CD4-positive, alpha-beta T cell (primary cell): Measurements from ENCODE around the gene KCNH4. TPM values are rescaled to one million over a fixed set of nuclear protein-coding genes. Genes with fewer than 3 reads are reported as not detected.

Source experiments
- ATAC-seq: fragments of 200-7000 bp; cut with Tn5 transposase; one replicate; pipeline ENCODE4 v1.10.0; 2022; ENCODE audit warnings: mild to moderate bottlenecking; ENCODE audit not compliant: poor library complexity
- CTCF ChIA-PET: fragments of 350-600 bp; sonication (Branson Sonifier 250); formaldehyde crosslinking; loops from one replicate; lab custom pipeline; 2021; ENCODE audit warnings: antibody characterized with exemption, inconsistent platforms; lab: Charles Lee
- POLR2A ChIA-PET: fragments of 350-600 bp; sonication (Branson Sonifier 250); formaldehyde crosslinking; loops from one replicate; lab custom pipeline; 2021; ENCODE audit warnings: antibody characterized with exemption, inconsistent platforms; lab: Charles Lee
- DNase-seq, 14 experiments: peaks; one replicate each; pipeline ENCODE4 v3.0.0-alpha.2; 2013 to 2020; ENCODE audit warnings: mixed read lengths in 2 of 14
- H3K27ac ChIP-seq, 2 donors: one replicate each; pipeline versions ENCODE4 v1.5.1 to v1.7.0; 2013; ENCODE audit warnings: low read length in 2 of 2, low read depth in 1 of 2, mild to moderate bottlenecking in 1 of 2
- H3K27me3 ChIP-seq, 2 experiments: 1 replicate in 1 of 2; 2 replicates in 1 of 2; pipeline versions ENCODE4 v1.6.1 to v1.7.0; 2013; ENCODE audit warnings: low read length in 2 of 2, control low read depth in 1 of 2, mild to moderate bottlenecking in 1 of 2, moderate library complexity in 1 of 2; ENCODE audit not compliant: insufficient read depth in 2 of 2, control insufficient read depth in 1 of 2
- H3K36me3 ChIP-seq: one replicate; pipeline ENCODE4 v1.6.1; 2013; ENCODE audit warnings: low read length, control low read depth; ENCODE audit not compliant: insufficient read depth
- H3K4me1 ChIP-seq: one replicate; pipeline ENCODE4 v1.6.1; 2013; ENCODE audit warnings: low read length, control low read depth; ENCODE audit not compliant: insufficient read depth
- H3K4me3 ChIP-seq: one replicate; pipeline ENCODE4 v1.5.1; 2013; ENCODE audit warnings: mild to moderate bottlenecking, low read length, moderate library complexity
- H3K9me3 ChIP-seq, 2 experiments: 1 replicate in 1 of 2; 2 replicates in 1 of 2; pipeline versions ENCODE4 v1.6.1 to v1.7.0; 2013; ENCODE audit warnings: low read length in 2 of 2, mild to moderate bottlenecking in 2 of 2, control low read depth in 1 of 2, moderate library complexity in 1 of 2; ENCODE audit not compliant: control insufficient read depth in 1 of 2, insufficient read depth in 1 of 2
- H3K27ac Mint-ChIP-seq: one replicate; pipeline ENCODE4 v1.8.0; 2020; ENCODE audit warnings: mixed read lengths
- H3K27me3 Mint-ChIP-seq: one replicate; pipeline ENCODE4 v1.8.0; 2021; ENCODE audit warnings: mixed read lengths
- H3K36me3 Mint-ChIP-seq: one replicate; pipeline ENCODE4 v1.8.0; 2021; ENCODE audit warnings: low read depth, mixed read lengths
- H3K4me1 Mint-ChIP-seq: one replicate; pipeline ENCODE4 v1.8.0; 2021; ENCODE audit warnings: low read depth, mixed read lengths
- H3K4me3 Mint-ChIP-seq: one replicate; pipeline ENCODE4 v1.8.0; 2020; ENCODE audit warnings: mild to moderate bottlenecking, mixed read lengths
- H3K9me3 Mint-ChIP-seq: one replicate; pipeline ENCODE4 v1.8.0; 2020; ENCODE audit warnings: mixed read lengths
- CTCF ChIP-seq: fragments of 200-600 bp; IDR thresholded peaks from one replicate; pipeline ENCODE4 v1.8.0; 2022; ENCODE audit warnings: antibody characterized with exemption, mild to moderate bottlenecking
- intact Hi-C, 2 experiments: fragments of 100-400 bp; cut with DNase I in 1 of 2; cut with micrococcal nuclease in 1 of 2; formaldehyde crosslinking; loops; one replicate each; pipeline versions ENCODE4 v1.15.1 to v1.9.0; 2023 to 2025; cut with DNase I, micrococcal nuclease
- total RNA-seq, 174 experiments: library from RNA in 2 of 174; stranded (reverse) in 2 of 174; gene quantifications; one replicate each; pipeline ENCODE4 v1.2.3 and lab custom pipeline; 2021 to 2026

KCNH4 gene
- total RNA-seq, 2 experiments from 2014 or later = 0.17 to 0.25 TPM

GRCh38 chr17:42193216-42193968 is 12.4 kb upstream of the KCNH4 start:
- H3K36me3 Mint-ChIP-seq = peaks cover 6% of the 10 kb centered on the region
- CTCF ChIA-PET = interaction anchor here (0.8 to 2.5 kb wide), 4 partner anchors 9 to 119 kb away, joined by 3 to 12 read pairs (median 8); partner anchors contain the start of genes HCRT and KCNH4
- intact Hi-C loops = loop anchor here in 1 of 2 experiments (2.0 to 5.0 kb wide), 2 partner anchors 37 to 71 kb away; partner anchors contain the start of genes HSPB9 and KAT2A
- no peaks in the 10 kb centered on the region for H3K27me3 ChIP-seq
- peak overlapping the region; percentile 95 for H3K4me3 Mint-ChIP-seq
- H3K9me3 Mint-ChIP-seq = no peaks in the 10 kb centered on the region
- no peak overlapping the region for H3K27ac ChIP-seq
- H3K27me3 Mint-ChIP-seq = no peaks in the 10 kb centered on the region
- H3K4me1 Mint-ChIP-seq = peaks cover 18% of the 10 kb centered on the region
- H3K4me1 ChIP-seq = peaks cover 26% of the 10 kb centered on the region
- TF ChIP-seq CTCF = no peak
- no peaks in the 10 kb centered on the region for H3K9me3 ChIP-seq
- peak overlapping the region; percentile 75 for H3K4me3 ChIP-seq
- H3K36me3 ChIP-seq = no peaks in the 10 kb centered on the region
- H3K27ac Mint-ChIP-seq = peak overlapping the region; percentile 76
- DNase-seq (no peak), ATAC-seq (no peak)
- POLR2A ChIA-PET = interaction anchor here (1.2 to 3.6 kb wide), 10 partner anchors 9 to 416 kb away, joined by 3 to 23 read pairs (median 6); partner anchors contain the start of genes CNP, DHX58, HCRT and KCNH4

- peaks cover 26% of the 10 kb centered on the region for H3K4me1 ChIP-seq
- no peak for TF ChIP-seq CTCF
- DNase-seq (no peak), ATAC-seq (no peak)
- Mint-ChIP-seq H3K4me3 (peak overlapping the region; percentile 95), H3K4me1 (peaks cover 18% of the 10 kb centered on the region), H3K27me3 (no peaks in the 10 kb centered on the region), H3K36me3 (peaks cover 6% of the 10 kb centered on the region), H3K27ac (no peak overlapping the region), H3K9me3 (no peaks in the 10 kb centered on the region)
- ChIA-PET CTCF (interaction anchor here (1.3 kb wide), 1 partner anchor 56 kb away, joined by 4 read pairs; no protein-coding TSS in a partner anchor), POLR2A (interaction anchor here (1.2 kb wide), 1 partner anchor 417 kb away, joined by 4 read pairs; the partner anchor contains the start of genes RETREG3 and TUBG1)
- intact Hi-C loops = loop anchor here in 1 of 2 experiments (2.0 to 5.0 kb wide), 2 partner anchors 36 to 70 kb away; partner anchors contain the start of genes HSPB9 and KAT2A
- no peak overlapping the region for H3K27ac ChIP-seq
- no peaks in the 10 kb centered on the region for H3K9me3 ChIP-seq
- no peaks in the 10 kb centered on the region for H3K36me3 ChIP-seq
- H3K27me3 ChIP-seq = no peaks in the 10 kb centered on the region
- H3K4me3 ChIP-seq = no peak overlapping the region
These were observed 11.5 kb upstream of the KCNH4 start for GRCh38 chr17:42192189-42193126.

- Mint-ChIP-seq H3K27me3 (no peaks in the 10 kb centered on the region), H3K9me3 (no peaks in the 10 kb centered on the region), H3K4me1 (peaks cover 18% of the 10 kb centered on the region), H3K4me3 (no peak overlapping the region), H3K27ac (no peak overlapping the region), H3K36me3 (peaks cover 6% of the 10 kb centered on the region)
- POLR2A ChIA-PET = no interaction called here
- no peak for TF ChIP-seq CTCF
- CTCF ChIA-PET = no interaction called here
- H3K36me3 ChIP-seq = no peaks in the 10 kb centered on the region
- H3K9me3 ChIP-seq = no peaks in the 10 kb centered on the region
- ATAC-seq = no peak
- peaks cover 26% of the 10 kb centered on the region for H3K4me1 ChIP-seq
- intact Hi-C loops = loop anchor here in 1 of 2 experiments (5.0 kb wide), 1 partner anchor 69 kb away; the partner anchor contains the start of genes HSPB9 and KAT2A
- H3K4me3 ChIP-seq = no peak overlapping the region
- no peaks in the 10 kb centered on the region for H3K27me3 ChIP-seq
- DNase-seq = no peak
- H3K27ac ChIP-seq = no peak overlapping the region
These were observed 10.3 kb upstream of the KCNH4 start for GRCh38 chr17:42191275-42191608.
